CMK (cell line): Measurements from ENCODE around the gene SPSB2.

Experiments
- DNase-seq: peaks from one replicate; pipeline ENCODE4 v3.0.0-alpha.2; 2010; ENCODE audit warnings: low read depth

Gene SPSB2

GRCh38 chr12:6851921-6852650, 21.0 kb downstream of the SPSB2 start, which contains the start of gene USP5:
Gene USP5 (plus strand): TSS chr12:6852150. CDS start chr12:6852180, 30 bp downstream.
- peak; percentile 98 for DNase-seq

- peak; percentile 97 for DNase-seq
Observed at GRCh38 chr12:6851153-6851920, 21.8 kb downstream of the SPSB2 start, which contains the start of gene CDCA3. Gene CDCA3 (minus strand): TSS chr12:6851286. CDS start chr12:6850952, 334 bp downstream.

- DNase-seq, result no peak
Observed at GRCh38 chr12:6850796-6851152, 22.3 kb downstream of the SPSB2 start.

GRCh38 chr12:6849976-6850560, 23.0 kb downstream of the SPSB2 start:
- DNase-seq, result no peak

- DNase-seq, result no peak
Observed at GRCh38 chr12:6849427-6849826, 23.7 kb downstream of the SPSB2 start.

- no peak for DNase-seq
Observed at GRCh38 chr12:6847676-6848075, 25.4 kb downstream of the SPSB2 start.

- DNase-seq, result no peak
Observed at GRCh38 chr12:6846316-6846869, 26.7 kb downstream of the SPSB2 start.

GRCh38 chr12:6845395-6845794, 27.7 kb downstream of the SPSB2 start:
- DNase-seq, result no peak

GRCh38 chr12:6843118-6843902, 29.8 kb downstream of the SPSB2 start:
- DNase-seq, result no peak

GRCh38 chr12:6842075-6842474, 31.0 kb downstream of the SPSB2 start:
- no peak for DNase-seq

GRCh38 chr12:6840761-6841515, 32.2 kb downstream of the SPSB2 start, which contains the start of gene GNB3:
Gene GNB3 (plus strand): TSS chr12:6840925. CDS start chr12:6841288, 363 bp downstream.
- DNase-seq, result no peak

GRCh38 chr12:6840330-6840729, 32.8 kb downstream of the SPSB2 start:
- DNase-seq, result no peak

GRCh38 chr12:6839482-6840201, 33.5 kb downstream of the SPSB2 start:
- no peak for DNase-seq

GRCh38 chr12:6838854-6839253, 34.2 kb downstream of the SPSB2 start:
- DNase-seq, result no peak

- DNase-seq, result no peak
Observed at GRCh38 chr12:6837370-6838060, 35.6 kb downstream of the SPSB2 start.

- DNase-seq, result no peak
Observed at GRCh38 chr12:6836851-6837250, 36.3 kb downstream of the SPSB2 start.

- no peak for DNase-seq
Observed at GRCh38 chr12:6834873-6835272, 38.2 kb downstream of the SPSB2 start.

GRCh38 chr12:6834254-6834653, 38.8 kb downstream of the SPSB2 start:
- DNase-seq, result no peak

GRCh38 chr12:6833189-6833890, 39.8 kb downstream of the SPSB2 start:
- no peak for DNase-seq
